HG02678 (cell line): Measurements from ENCODE around the gene MYL3.
"Not testable (repeated sequence)": the region's sequence is repeated elsewhere in the genome, so short reads cannot be mapped to it uniquely, and the experiment has no call there.

ENCODE experiments used
- ATAC-seq: cut with Tn5 transposase; IDR thresholded peaks from one replicate; pipeline ENCODE4 v1.9.1; 2021; ENCODE audit warnings: mild to moderate bottlenecking, moderate library complexity; ENCODE audit not compliant: unreplicated experiment

The MYL3 gene

GRCh38 chr3:46831316-46831715, 31.9 kb downstream of the MYL3 start:
- ATAC-seq: no peak

- no peak for ATAC-seq
Observed at GRCh38 chr3:46830801-46831200, 32.4 kb downstream of the MYL3 start.

GRCh38 chr3:46829699-46830208, 33.5 kb downstream of the MYL3 start:
- ATAC-seq: peak; percentile 56

- no peak for ATAC-seq
Observed at GRCh38 chr3:46825450-46825849, 37.8 kb downstream of the MYL3 start.

- no peak for ATAC-seq
Observed at GRCh38 chr3:46824211-46824970, 38.9 kb downstream of the MYL3 start.

- not testable (repeated sequence) for ATAC-seq
Observed at GRCh38 chr3:46823314-46823713, 39.9 kb downstream of the MYL3 start.

GRCh38 chr3:46821553-46821952, 41.7 kb downstream of the MYL3 start:
- ATAC-seq: no peak

GRCh38 chr3:46820852-46821251, 42.4 kb downstream of the MYL3 start:
- no peak for ATAC-seq

- ATAC-seq: no peak
Observed at GRCh38 chr3:46812237-46812791, 50.9 kb downstream of the MYL3 start.

- no peak for ATAC-seq
Observed at GRCh38 chr3:46811615-46812236, 51.5 kb downstream of the MYL3 start.

GRCh38 chr3:46808766-46809165, 54.5 kb downstream of the MYL3 start:
- not testable (repeated sequence) for ATAC-seq
